H1 (cell line): ENCODE data around the gene CD300A. TPM values are rescaled to one million over a fixed set of nuclear protein-coding genes. Genes with fewer than 3 reads are reported as not detected.

ENCODE experiments used
- CTCF ChIA-PET: fragments of 300-600 bp; sonication (Branson Sonifier 250); formaldehyde crosslinking; loops from one replicate; lab custom pipeline; 2021; ENCODE audit not compliant: partially characterized antibody; lab: Charles Lee
- POLR2A ChIA-PET: fragments of 300-600 bp; sonication (Branson Sonifier 250); formaldehyde crosslinking; loops from one replicate; lab custom pipeline; 2021; ENCODE audit warnings: inconsistent platforms; ENCODE audit not compliant: partially characterized antibody; lab: Charles Lee
- DNase-seq, 2 experiments: peaks; one replicate each; pipeline versions ENCODE4 v3.0.0 to v3.0.0-alpha.2; 2010 to 2022; ENCODE audit warnings: low spot score in 2 of 2, low read depth in 1 of 2, mixed read lengths in 1 of 2
- FAIRE-seq: peaks from 2 replicates; lab custom pipeline; 2011; peaks lifted over from hg19 to GRCh38; lab: Jason Lieb, UNC
- H2AFZ ChIP-seq: 2 replicates; pipeline ENCODE4 v1.8.1; 2012; ENCODE audit warnings: low read length, inconsistent platforms
- H2AK5ac ChIP-seq: 2 replicates; pipeline ENCODE4 v1.6.1; 2013; ENCODE audit warnings: low read depth, low read length
- H2BK120ac ChIP-seq: replicated peaks from 2 replicates; pipeline ENCODE3; 2013; ENCODE audit warnings: low read depth, low read length, inconsistent platforms
- H2BK12ac ChIP-seq: 2 replicates; pipeline ENCODE4 v1.6.1; 2013; ENCODE audit warnings: low read depth, low read length
- H2BK15ac ChIP-seq: 2 replicates; pipeline ENCODE4 v1.6.1; 2013; ENCODE audit warnings: low read length
- H2BK20ac ChIP-seq: 2 replicates; pipeline ENCODE4 v1.6.1; 2013; ENCODE audit warnings: low read length
- H2BK5ac ChIP-seq: 2 replicates; pipeline ENCODE4 v1.6.1; 2013; ENCODE audit warnings: low read depth, low read length
- H3K14ac ChIP-seq: 2 replicates; pipeline ENCODE4 v1.6.1; 2013; ENCODE audit warnings: inconsistent platforms; ENCODE audit not compliant: insufficient read length
- H3K18ac ChIP-seq: 2 replicates; pipeline ENCODE4 v1.6.1; 2013; ENCODE audit warnings: low read length; ENCODE audit errors: extremely low read depth
- H3K23ac ChIP-seq: 2 replicates; pipeline ENCODE4 v1.6.1; 2013; ENCODE audit warnings: inconsistent platforms; ENCODE audit not compliant: insufficient read length
- H3K23me2 ChIP-seq: 2 replicates; pipeline ENCODE4 v1.6.1; 2013; ENCODE audit warnings: low read depth, low read length
- H3K27ac ChIP-seq: 2 replicates; pipeline ENCODE4 v1.6.1; 2011; ENCODE audit warnings: low read depth, low read length, inconsistent platforms
- H3K27me3 ChIP-seq, 4 experiments: replicated peaks in 1 of 4; 1 replicate in 1 of 4; 2 replicates in 3 of 4; pipeline versions ENCODE4 v1.6.1 to v1.8.1; 2011 to 2013; ENCODE audit warnings: low read length in 3 of 4, mild to moderate bottlenecking in 3 of 4, inconsistent platforms in 2 of 4, mixed read lengths in 2 of 4, moderate library complexity in 1 of 4; ENCODE audit not compliant: control insufficient read depth in 3 of 4, insufficient read depth in 3 of 4; ENCODE audit errors: extremely low read depth in 1 of 4
- H3K36me3 ChIP-seq, 4 experiments: 2 replicates each; pipeline versions ENCODE4 v1.6.1 to v1.8.1; 2011 to 2013; ENCODE audit warnings: mild to moderate bottlenecking in 4 of 4, low read length in 3 of 4, moderate library complexity in 2 of 4, control low read depth in 1 of 4, inconsistent platforms in 1 of 4; ENCODE audit not compliant: insufficient read depth in 4 of 4, control insufficient read depth in 2 of 4
- H3K4ac ChIP-seq: replicated peaks from 2 replicates; pipeline ENCODE3; 2013; ENCODE audit warnings: low read length, low read depth, mixed read lengths, inconsistent platforms; ENCODE audit not compliant: insufficient read length
- H3K4me1 ChIP-seq, 4 experiments: replicated peaks in 1 of 4; 1 replicate in 1 of 4; 2 replicates in 3 of 4; pipeline versions ENCODE4 v1.6.1 to v1.8.1; 2011 to 2013; ENCODE audit warnings: low read length in 3 of 4, inconsistent platforms in 2 of 4, mixed read lengths in 1 of 4; ENCODE audit not compliant: insufficient read depth in 4 of 4, control insufficient read depth in 3 of 4
- H3K4me2 ChIP-seq, 2 experiments: 2 replicates each; pipeline versions ENCODE4 v1.6.1 to v1.8.1; 2011 to 2013; ENCODE audit warnings: low read depth in 2 of 2, low read length in 2 of 2, control low read depth in 1 of 2, inconsistent platforms in 1 of 2, mild to moderate bottlenecking in 1 of 2; ENCODE audit not compliant: insufficient read depth in 1 of 2
- H3K4me3 ChIP-seq, 4 experiments: fragments of 200-600, 300-600 bp in 1 of 4; sonication (generic), shearing (Covaris generic), sonication (Bioruptor Twin) in 1 of 4; 2 replicates each; pipeline versions ENCODE4 v1.5.1 to v1.8.1; 2011 to 2016; ENCODE audit warnings: low read length in 4 of 4, low read depth in 3 of 4, control low read depth in 2 of 4, inconsistent platforms in 2 of 4, mild to moderate bottlenecking in 2 of 4, mixed read lengths in 1 of 4, moderate library complexity in 1 of 4; ENCODE audit not compliant: insufficient read depth in 2 of 4; ENCODE audit errors: extremely low read depth in 1 of 4
- H3K56ac ChIP-seq: replicated peaks from 2 replicates; pipeline ENCODE3; 2013; ENCODE audit warnings: low read depth, mild to moderate bottlenecking, mixed read lengths, low read length, inconsistent platforms; ENCODE audit not compliant: insufficient read length
- H3K79me1 ChIP-seq: 2 replicates; pipeline ENCODE4 v1.6.1; 2013; ENCODE audit warnings: low read depth, low read length, control low read depth
- H3K79me2 ChIP-seq, 2 experiments: 2 replicates each; pipeline versions ENCODE4 v1.6.1 to v1.8.1; 2012 to 2013; ENCODE audit warnings: low read length in 2 of 2, mild to moderate bottlenecking in 2 of 2, inconsistent platforms in 1 of 2; ENCODE audit not compliant: insufficient read depth in 2 of 2, control insufficient read depth in 1 of 2
- H3K9ac ChIP-seq, 4 experiments: replicated peaks in 1 of 4; 1 replicate in 1 of 4; 2 replicates in 3 of 4; pipeline versions ENCODE4 v1.6.1 to v1.8.1; 2011 to 2013; ENCODE audit warnings: low read depth in 3 of 4, low read length in 3 of 4, control low read depth in 2 of 4, mild to moderate bottlenecking in 2 of 4, moderate library complexity in 2 of 4, inconsistent platforms in 1 of 4; ENCODE audit errors: extremely low read depth in 1 of 4
- H3K9me3 ChIP-seq, 2 experiments: 2 replicates each; pipeline versions ENCODE4 v1.6.1 to v1.8.1; 2012 to 2013; ENCODE audit warnings: mild to moderate bottlenecking in 2 of 2, moderate library complexity in 2 of 2, control low read depth in 1 of 2, inconsistent platforms in 1 of 2, low read depth in 1 of 2, low read length in 1 of 2, mixed read lengths in 1 of 2; ENCODE audit not compliant: insufficient read depth in 2 of 2
- H4K20me1 ChIP-seq, 2 experiments: replicated peaks in 1 of 2; 2 replicates each; pipeline versions ENCODE3 to v1.8.1; 2011 to 2013; ENCODE audit warnings: inconsistent platforms in 2 of 2, low read length in 2 of 2, mild to moderate bottlenecking in 1 of 2; ENCODE audit not compliant: insufficient read depth in 2 of 2, control insufficient read depth in 1 of 2
- H4K5ac ChIP-seq: 2 replicates; pipeline ENCODE4 v1.6.1; 2013; ENCODE audit warnings: low read length, low read depth, mixed read lengths, inconsistent platforms; ENCODE audit not compliant: insufficient read length
- H4K8ac ChIP-seq: 2 replicates; pipeline ENCODE4 v1.8.0; 2013; ENCODE audit warnings: mild to moderate bottlenecking, moderate library complexity, low read length, inconsistent platforms; ENCODE audit not compliant: insufficient read depth; ENCODE audit errors: extremely low read depth
- H4K91ac ChIP-seq: replicated peaks from 2 replicates; pipeline ENCODE3; 2013; ENCODE audit warnings: low read length, mixed read lengths, inconsistent platforms; ENCODE audit not compliant: insufficient read length
- ASH2L ChIP-seq: fragments of 200-600, 300-600 bp; sonication (generic); IDR thresholded peaks from one replicate; pipeline ENCODE4 v1.7.1; 2017; ENCODE audit warnings: low read length
- ATF2 ChIP-seq: IDR thresholded peaks from 2 replicates; pipeline ENCODE4 v1.6.1; 2012; ENCODE audit warnings: low read length, inconsistent platforms
- CEBPB ChIP-seq: IDR thresholded peaks from 2 replicates; pipeline ENCODE4 v1.6.1; 2012; ENCODE audit warnings: low read depth, low read length
- EZH2 ChIP-seq: fragments of 200-600 bp; sonication (generic); IDR thresholded peaks from 2 replicates; pipeline ENCODE4 v1.7.1; 2012; ENCODE audit warnings: low read depth, mild to moderate bottlenecking, moderate library complexity, low read length, inconsistent platforms; ENCODE audit not compliant: severe bottlenecking
- KDM1A ChIP-seq: fragments of 200-600, 300-600 bp; sonication (generic); IDR thresholded peaks from 2 replicates; pipeline ENCODE4 v1.7.1; 2016; ENCODE audit warnings: mild to moderate bottlenecking, low read length, borderline replicate concordance
- KDM4A ChIP-seq: IDR thresholded peaks from one replicate; pipeline ENCODE4 v1.7.1; 2012; ENCODE audit warnings: low read depth, mild to moderate bottlenecking, moderate library complexity, low read length, inconsistent platforms; ENCODE audit not compliant: severe bottlenecking
- SUZ12 ChIP-seq: fragments of 200-600 bp; sonication (generic); IDR thresholded peaks from 2 replicates; pipeline ENCODE4 v1.6.1; 2012; ENCODE audit warnings: mild to moderate bottlenecking, inconsistent platforms, low read length, moderate library complexity, mixed read lengths
- TCF12 ChIP-seq: IDR thresholded peaks from 2 replicates; pipeline ENCODE4 v1.6.1; 2011; ENCODE audit warnings: low read depth, mild to moderate bottlenecking, low read length
- WGBS, 2 experiments: shearing (Covaris generic) in 1 of 2; methylation state at CpG; one replicate each; pipeline versions ENCODE4 v1.1.6 to v1.1.7; 2013 to 2015; ENCODE audit warnings: low lambda C conversion rate in 2 of 2, mixed read lengths in 2 of 2, inconsistent platforms in 1 of 2, low coverage in 1 of 2, missing lambda C conversion rate in 1 of 2; ENCODE audit not compliant: insufficient replicate concordance in 2 of 2, insufficient coverage in 1 of 2, insufficient read length in 1 of 2; ENCODE audit errors: extremely low coverage in 1 of 2, missing lambda C conversion rate in 1 of 2; 5-methylcytosine and 5-hydroxymethylcytosine counted together
- polyA plus RNA-seq, 7 experiments: library from polyadenylated mRNA; depleted of rRNA in 3 of 7; stranded (reverse) in 5 of 7; unstranded in 2 of 7; fragments of >200 nt in 5 of 7; fragments of 200-250 nt in 2 of 7; gene quantifications; 1 replicate in 5 of 7; 2 replicates in 1 of 7; 4 replicates in 1 of 7; pipeline versions ENCODE4 v1.2.1 to v1.2.3, GENCODE V29; 2011 to 2013; ENCODE audit warnings: missing spikeins in 2 of 7, mixed read lengths in 2 of 7
- total RNA-seq: library from RNA; stranded (reverse); fragmentation: NEBNext Ultra II Directional; extraction: Animal tissue kit (Norgen Biotek cat#: 25700); gene quantifications from 2 replicates; pipeline ENCODE4 v1.2.1, GENCODE V29; 2021

CD300A gene
- total and polyA plus RNA-seq, 2 of the 8 experiments (the other 6 are each of a cell fraction or from before 2014, with no cell fraction given): 0.52 to 1.3 TPM

DNA sequence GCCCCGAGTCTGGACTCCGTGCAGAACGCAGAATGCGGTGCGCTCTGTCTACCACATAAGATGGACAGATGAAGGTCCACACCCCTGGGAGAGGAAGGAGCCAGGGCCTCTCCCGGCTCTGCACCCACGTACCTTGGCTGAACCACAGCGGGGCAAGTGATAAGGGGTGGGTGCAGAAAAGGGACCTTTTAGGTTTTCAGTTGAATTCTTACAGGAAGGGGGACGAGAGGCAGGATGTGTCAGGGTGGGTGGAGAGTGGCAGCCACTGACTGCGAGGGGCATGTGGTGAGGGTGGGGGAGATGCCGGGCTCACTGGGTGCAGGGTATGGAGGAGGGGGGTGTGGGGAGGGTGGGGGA lies 372 bp downstream of the CD300A start:
- peaks cover 0 to 9% (median 2%) of the 10 kb centered on the region in 4 experiments; a peak in 2 of 7 replicates for H3K4me1 ChIP-seq
- no peak overlapping the region for H3K56ac ChIP-seq
- WGBS, 2 experiments: 18% methylated on average over 8 of the region's 11 CpGs; no CpG with 5 or more reads in 1 of the 2 experiments
- H3K9ac ChIP-seq: no peak overlapping the region
- H2BK20ac ChIP-seq: no peak overlapping the region
- ChIA-PET CTCF (interaction anchor here (0.8 to 4.1 kb wide), 9 partner anchors 9 to 119 kb away, joined by 3 to 19 read pairs (median 6); no protein-coding TSS in a partner anchor), POLR2A (no interaction called here)
- peak overlapping the region; percentile 79 to 94 for H3K4me2 ChIP-seq
- no peaks in the 10 kb centered on the region for H3K79me2 ChIP-seq
- H4K91ac ChIP-seq: no peak overlapping the region
- H3K27ac ChIP-seq: no peak overlapping the region
- TF ChIP-seq EZH2: peak; percentile 34
- TF ChIP-seq KDM1A: no peak
- TF ChIP-seq TCF12: no peak
- TF ChIP-seq ATF2: no peak
- TF ChIP-seq CEBPB: no peak
- no peak for TF ChIP-seq ASH2L
- TF ChIP-seq KDM4A: peak; percentile 80
- peak; percentile 47; the same call in 1 of the 2 replicates for TF ChIP-seq SUZ12
- no peak overlapping the region for H3K4ac ChIP-seq
- H3K4me3 ChIP-seq: peak overlapping the region; percentile 27 to 68 (median 51); a peak in 7 of 8 replicates
- no peak overlapping the region for H3K23ac ChIP-seq
- no peaks in the 10 kb centered on the region for H3K79me1 ChIP-seq
- peak overlapping the region; percentile 60 for H3K18ac ChIP-seq
- H3K36me3 ChIP-seq: no peaks in the 10 kb centered on the region
- no peak overlapping the region for H4K8ac ChIP-seq
- no peak overlapping the region for H3K14ac ChIP-seq
- H2AFZ ChIP-seq: peak overlapping the region; percentile 28; the same call in 1 of the 2 replicates
- peaks cover 26% of the 10 kb centered on the region for H3K23me2 ChIP-seq
- no peak overlapping the region for H4K5ac ChIP-seq
- peaks cover 0 to 8% of the 10 kb centered on the region in 2 experiments for H4K20me1 ChIP-seq
- no peak overlapping the region for H2BK15ac ChIP-seq
- peak overlapping the region; percentile 27; the same call in 1 of the 2 replicates for H2BK12ac ChIP-seq
- no peak overlapping the region for H2BK120ac ChIP-seq
- no peaks in the 10 kb centered on the region for H3K9me3 ChIP-seq
- no peak overlapping the region for H2AK5ac ChIP-seq
- peaks cover 3 to 25% (median 22%) of the 10 kb centered on the region in 4 experiments for H3K27me3 ChIP-seq
- FAIRE-seq (no peak), DNase-seq (no peak)
- no peak overlapping the region for H2BK5ac ChIP-seq
